HCT116 (cell line): ENCODE data around the gene CPT1B. TPM values are rescaled to one million over a fixed set of nuclear protein-coding genes. Genes with fewer than 3 reads are reported as not detected.

ENCODE experiments used
- ATAC-seq: fragments of 200-7000 bp; cut with Tn5 transposase; 2 replicates; pipeline ENCODE4 v1.9.1; 2020; ENCODE audit warnings: mild to moderate bottlenecking, moderate library complexity
- BruUV-seq: library from RNA; stranded (reverse); fragments of 400-500 nt; replicated peaks from 2 replicates; lab custom pipeline; 2021; lab: Mats Ljungman, UMichigan
- CTCF ChIA-PET: fragments of 300-600 bp; sonication (Branson Sonifier 250); formaldehyde crosslinking; loops from one replicate; lab custom pipeline; 2021; ENCODE audit warnings: antibody characterized with exemption; lab: Charles Lee
- POLR2A ChIA-PET: fragments of 300-600, 350-600 bp; sonication (Branson Sonifier 250); formaldehyde crosslinking; loops from one replicate; lab custom pipeline; 2021; ENCODE audit warnings: antibody characterized with exemption; lab: Charles Lee
- RAD21 ChIA-PET, 2 experiments: fragments of 300-600 bp; sonication (Branson Sonifier 250); formaldehyde crosslinking; loops; one replicate each; lab custom pipeline; 2023; ENCODE audit warnings: low total read pairs in 2 of 2; ENCODE audit not compliant: uncharacterized antibody in 2 of 2, unreplicated experiment in 2 of 2, low non-redundant PET in 1 of 2; lab: Charles Lee
- DNase-seq: peaks from one replicate; pipeline ENCODE4 v3.0.0-alpha.2; 2010; ENCODE audit warnings: low read depth, low spot score
- H2AFZ ChIP-seq: fragments of 200-600 bp; shearing (Covaris generic), sonication (generic); 2 replicates; pipeline ENCODE4 v1.6.1; 2017; ENCODE audit warnings: low read depth, mixed run types, mixed read lengths, antibody characterized with exemption, low read length; ENCODE audit not compliant: poor library complexity, severe bottlenecking
- H3K27ac ChIP-seq: 2 replicates; pipeline ENCODE4 v1.5.1; 2012; ENCODE audit warnings: low read depth, low read length
- H3K27me3 ChIP-seq: fragments of 200-600 bp; sonication (generic); 2 replicates; pipeline ENCODE4 v1.6.1; 2016; ENCODE audit warnings: mixed run types, low read length, mixed read lengths; ENCODE audit not compliant: insufficient read depth
- H3K36me3 ChIP-seq, 2 experiments: fragments of 200-500 bp in 1 of 2; fragments of 200-600 bp in 1 of 2; sonication (Bioruptor generic) in 1 of 2; sonication (generic) in 1 of 2; 2 replicates each; pipeline versions ENCODE4 v1.5.1 to v1.6.1; 2014 to 2016; ENCODE audit warnings: low read length in 2 of 2, inconsistent platforms in 1 of 2, mixed read lengths in 1 of 2, mixed run types in 1 of 2; ENCODE audit not compliant: insufficient read depth in 2 of 2, control insufficient read depth in 1 of 2
- H3K4me1 ChIP-seq, 2 experiments: fragments of 200-600 bp in 1 of 2; sonication (generic) in 1 of 2; 2 replicates each; pipeline versions ENCODE4 v1.5.1 to v1.6.1; 2012 to 2017; ENCODE audit warnings: low read length in 2 of 2, inconsistent platforms in 1 of 2, mild to moderate bottlenecking in 1 of 2, mixed read lengths in 1 of 2, mixed run types in 1 of 2, moderate library complexity in 1 of 2; ENCODE audit not compliant: insufficient read depth in 2 of 2, control insufficient read depth in 1 of 2
- H3K4me2 ChIP-seq: fragments of 200-600 bp; sonication (generic); 2 replicates; pipeline ENCODE4 v1.6.1; 2017; ENCODE audit warnings: mixed run types, low read length, mixed read lengths
- H3K4me3 ChIP-seq, 2 experiments: fragments of 200-600 bp in 1 of 2; sonication (generic) in 1 of 2; replicated peaks in 1 of 2; 2 replicates each; pipeline ENCODE4 v1.5.1; 2011 to 2016; ENCODE audit warnings: low read length in 2 of 2, control low read depth in 1 of 2, low read depth in 1 of 2, mild to moderate bottlenecking in 1 of 2, mixed read lengths in 1 of 2, mixed run types in 1 of 2
- H3K79me2 ChIP-seq: fragments of 200-600 bp; sonication (generic); 2 replicates; pipeline ENCODE4 v1.6.1; 2017; ENCODE audit warnings: mild to moderate bottlenecking, mixed run types, low read length, moderate library complexity, mixed read lengths; ENCODE audit not compliant: insufficient read depth
- H3K9ac ChIP-seq: fragments of 200-600 bp; sonication (generic); 2 replicates; pipeline ENCODE4 v1.6.1; 2016; ENCODE audit warnings: low read length, mixed read lengths
- H3K9me2 ChIP-seq: fragments of 200-600 bp; sonication (generic), shearing (Covaris generic); 2 replicates; pipeline ENCODE4 v1.6.1; 2017; ENCODE audit warnings: mixed run types, mild to moderate bottlenecking, moderate library complexity; ENCODE audit not compliant: insufficient read depth
- H3K9me3 ChIP-seq, 2 experiments: fragments of 200-500 bp in 1 of 2; fragments of 200-600 bp in 1 of 2; sonication (Bioruptor generic) in 1 of 2; sonication (generic) in 1 of 2; 2 replicates each; pipeline ENCODE4 v1.6.1; 2014 to 2017; ENCODE audit warnings: low read length in 2 of 2, mixed read lengths in 2 of 2, inconsistent platforms in 1 of 2, low read depth in 1 of 2, mild to moderate bottlenecking in 1 of 2, mixed run types in 1 of 2, moderate library complexity in 1 of 2; ENCODE audit not compliant: control insufficient read depth in 1 of 2, insufficient read depth in 1 of 2
- H4K20me1 ChIP-seq: fragments of 200-600 bp; sonication (generic), shearing (Covaris generic); 2 replicates; pipeline ENCODE4 v1.6.1; 2017; ENCODE audit warnings: mixed run types, mild to moderate bottlenecking, moderate library complexity; ENCODE audit not compliant: insufficient read depth
- JUND ChIP-seq: IDR thresholded peaks from 2 replicates; pipeline ENCODE4 v1.6.1; 2012
- POLR2A ChIP-seq: IDR thresholded peaks from 2 replicates; pipeline ENCODE4 v1.7.0; 2011; ENCODE audit warnings: borderline replicate concordance; ENCODE audit not compliant: insufficient read depth, insufficient read length; ENCODE audit errors: extremely low read depth
- POLR2AphosphoS5 ChIP-seq: IDR thresholded peaks from 2 replicates; pipeline ENCODE4 v1.6.1; 2011; ENCODE audit warnings: mild to moderate bottlenecking, low read depth, low read length, moderate library complexity
- SIN3A ChIP-seq: IDR thresholded peaks from 2 replicates; pipeline ENCODE4 v1.6.1; 2012; ENCODE audit warnings: low read depth
- YY1 ChIP-seq: IDR thresholded peaks from 2 replicates; pipeline ENCODE4 v1.6.1; 2011; ENCODE audit warnings: low read length, low read depth, moderate library complexity, mild to moderate bottlenecking; ENCODE audit not compliant: insufficient replicate concordance; ENCODE audit errors: extremely low read depth
- intact Hi-C: fragments of 100-400 bp; cut with micrococcal nuclease; formaldehyde crosslinking; loops from 2 replicates; pipeline ENCODE4 v1.10.0; 2022
- total RNA-seq: library from RNA; stranded (reverse); gene quantifications from one replicate; pipeline ENCODE4 v1.2.1, GENCODE V29; 2021; ENCODE audit not compliant: unreplicated experiment
- TF ChIP-seq, protein P1 (sequence below): IDR thresholded peaks from 2 replicates; pipeline ENCODE4 v1.6.1; 2012; ENCODE audit warnings: low read depth

The CPT1B gene
- total RNA-seq, 1 experiment from 2014 or later, result 35.1 TPM

- TF ChIP-seq, protein P1, sequence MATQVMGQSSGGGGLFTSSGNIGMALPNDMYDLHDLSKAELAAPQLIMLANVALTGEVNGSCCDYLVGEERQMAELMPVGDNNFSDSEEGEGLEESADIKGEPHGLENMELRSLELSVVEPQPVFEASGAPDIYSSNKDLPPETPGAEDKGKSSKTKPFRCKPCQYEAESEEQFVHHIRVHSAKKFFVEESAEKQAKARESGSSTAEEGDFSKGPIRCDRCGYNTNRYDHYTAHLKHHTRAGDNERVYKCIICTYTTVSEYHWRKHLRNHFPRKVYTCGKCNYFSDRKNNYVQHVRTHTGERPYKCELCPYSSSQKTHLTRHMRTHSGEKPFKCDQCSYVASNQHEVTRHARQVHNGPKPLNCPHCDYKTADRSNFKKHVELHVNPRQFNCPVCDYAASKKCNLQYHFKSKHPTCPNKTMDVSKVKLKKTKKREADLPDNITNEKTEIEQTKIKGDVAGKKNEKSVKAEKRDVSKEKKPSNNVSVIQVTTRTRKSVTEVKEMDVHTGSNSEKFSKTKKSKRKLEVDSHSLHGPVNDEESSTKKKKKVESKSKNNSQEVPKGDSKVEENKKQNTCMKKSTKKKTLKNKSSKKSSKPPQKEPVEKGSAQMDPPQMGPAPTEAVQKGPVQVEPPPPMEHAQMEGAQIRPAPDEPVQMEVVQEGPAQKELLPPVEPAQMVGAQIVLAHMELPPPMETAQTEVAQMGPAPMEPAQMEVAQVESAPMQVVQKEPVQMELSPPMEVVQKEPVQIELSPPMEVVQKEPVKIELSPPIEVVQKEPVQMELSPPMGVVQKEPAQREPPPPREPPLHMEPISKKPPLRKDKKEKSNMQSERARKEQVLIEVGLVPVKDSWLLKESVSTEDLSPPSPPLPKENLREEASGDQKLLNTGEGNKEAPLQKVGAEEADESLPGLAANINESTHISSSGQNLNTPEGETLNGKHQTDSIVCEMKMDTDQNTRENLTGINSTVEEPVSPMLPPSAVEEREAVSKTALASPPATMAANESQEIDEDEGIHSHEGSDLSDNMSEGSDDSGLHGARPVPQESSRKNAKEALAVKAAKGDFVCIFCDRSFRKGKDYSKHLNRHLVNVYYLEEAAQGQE, result no peak
These were observed 35.2 kb upstream of the CPT1B start (continued) for GRCh38 chr22:50613291-50613981.

DNA sequence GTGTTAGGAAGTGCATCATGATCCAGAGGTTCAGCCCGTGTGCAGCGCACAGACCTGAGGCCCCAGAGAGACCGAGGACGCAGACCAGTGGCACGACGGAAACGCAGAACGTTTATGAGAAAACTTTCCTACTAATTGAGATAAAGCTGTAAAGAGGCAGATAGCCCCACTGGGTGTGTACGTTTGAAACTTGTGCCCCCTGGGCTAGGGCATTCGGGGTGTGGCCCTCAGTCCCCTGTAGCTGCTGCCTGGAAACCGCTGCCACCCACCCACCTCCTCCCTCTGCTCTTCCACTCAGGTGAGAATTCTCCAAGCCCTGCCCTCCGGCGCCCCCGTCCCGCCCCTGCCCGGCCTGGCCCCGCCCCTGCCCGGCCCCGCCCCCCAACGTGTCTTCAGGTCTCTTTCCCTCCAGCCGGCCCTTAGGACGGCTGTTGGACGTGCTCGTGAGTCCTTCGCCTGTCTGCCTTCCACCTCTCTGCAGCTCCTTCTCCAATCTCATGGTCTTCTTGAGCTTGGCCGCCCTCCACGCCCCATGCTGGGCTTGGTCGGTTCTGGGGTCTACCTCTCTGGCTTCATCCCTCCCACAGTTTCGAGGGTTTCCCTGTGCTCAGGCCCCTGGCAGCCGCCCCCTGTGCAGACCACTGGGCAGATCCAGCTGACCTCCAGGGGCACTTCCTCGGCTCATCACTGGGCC is 34.4 kb upstream of the CPT1B start:
- no TSS peak for BruUV-seq
- no peak for DNase-seq
- Histone ChIP-seq H3K4me1 (peaks cover 19 to 28% of the 10 kb centered on the region in 2 experiments), H3K9me2 (no peaks in the 10 kb centered on the region), H3K9me3 (no peaks in the 10 kb centered on the region), H3K4me3 (no peak overlapping the region), H3K79me2 (no peaks in the 10 kb centered on the region), H3K27ac (peak overlapping the region; percentile 62), H4K20me1 (no peaks in the 10 kb centered on the region), H2AFZ (no peak overlapping the region), H3K36me3 (no peaks in the 10 kb centered on the region), H3K27me3 (no peaks in the 10 kb centered on the region), H3K9ac (0 out of 2 replicates have a peak overlapping the region, but pooled peaks have one; percentile 7), H3K4me2 (peak overlapping the region; percentile 62)
- intact Hi-C loops, result loop anchor here (2.0 kb wide), 1 partner anchor 30 kb away; the partner anchor contains the start of gene CHKB
- TF ChIP-seq JUND, result no peak
- no peak for TF ChIP-seq YY1
- TF ChIP-seq POLR2AphosphoS5, result 0 out of 2 replicates have a peak, but pooled peaks have one; percentile 9
- no peak for TF ChIP-seq SIN3A
- TF ChIP-seq POLR2A, result no peak
- ChIA-PET POLR2A (no interaction called here), RAD21 (no interaction called here), CTCF (interaction anchor here (1.6 kb wide), 1 partner anchor 87 kb away, joined by 3 read pairs; the partner anchor contains the start of gene SCO2)
- peak; percentile 75 for ATAC-seq
